ENCODE results near the gene MT1E. TPM values are rescaled to one million over a fixed set of nuclear protein-coding genes. Genes with fewer than 3 reads are reported as not detected.

Gene MT1E
- total RNA-seq, 1 experiment from 2014 or later: 50.6 TPM

DNA sequence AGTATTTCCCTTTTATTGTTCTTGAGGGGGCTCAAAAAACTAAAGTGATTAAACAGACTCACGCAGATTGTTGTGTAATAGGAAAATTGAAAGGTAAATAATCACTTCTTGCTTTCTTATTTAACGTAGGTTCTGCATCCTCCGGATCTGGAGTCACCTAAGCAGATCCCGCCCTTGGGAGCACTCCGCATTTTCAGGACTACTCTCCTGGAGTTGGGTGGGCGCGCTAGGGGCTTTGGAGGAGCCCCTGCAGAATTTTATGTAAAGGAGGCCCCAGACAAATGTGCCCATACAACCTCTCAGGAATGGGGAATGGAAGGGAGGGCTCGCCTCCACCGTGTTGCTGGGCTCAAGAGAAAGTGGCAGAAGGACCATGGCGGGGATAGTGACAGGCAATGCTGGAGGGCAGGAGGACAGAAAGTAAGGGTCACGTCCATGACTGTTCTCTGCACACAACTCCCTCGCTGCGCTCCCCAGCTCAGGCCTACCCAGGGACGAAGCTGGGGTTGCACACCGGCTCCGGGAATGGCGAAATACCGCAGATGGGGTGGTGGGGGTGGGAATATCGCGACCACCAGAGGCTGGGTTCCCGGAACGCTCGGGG is 8.9 kb upstream of the MT1E start:
- intact Hi-C loops (cut with micrococcal nuclease; ENCODE audit: unreplicated experiment): no loop called here
- ChIA-PET POLR2A (ENCODE audit: low non-redundant PET) (no interaction called here), CTCF (no interaction called here)
- no peak overlapping the region for H3K4me3 ChIP-seq (ENCODE audit: low read depth, low read length, poor library complexity, severe bottlenecking)
- H3K27ac ChIP-seq (ENCODE audit: low read depth, low read length, poor library complexity, severe bottlenecking): no peak overlapping the region
- no peak for DNase-seq (ENCODE audit: low spot score)
- no TSS peak for BruUV-seq (replicated peaks)
- no peaks in the 10 kb centered on the region for H3K9me3 ChIP-seq (ENCODE audit: low read depth, low read length, poor library complexity, severe bottlenecking)
- no peaks in the 10 kb centered on the region for H3K36me3 ChIP-seq (ENCODE audit: insufficient read depth, low read length, poor library complexity, severe bottlenecking)
- no peaks in the 10 kb centered on the region for H3K27me3 ChIP-seq (replicated peaks; ENCODE audit: insufficient read depth, low read depth, low read length, poor library complexity)
- no peak for TF ChIP-seq EZH2 (IDR thresholded peaks at IDR 0.05; ENCODE audit: borderline replicate concordance, low read depth, low read length, poor library complexity, severe bottlenecking)
- TF ChIP-seq, protein P1, sequence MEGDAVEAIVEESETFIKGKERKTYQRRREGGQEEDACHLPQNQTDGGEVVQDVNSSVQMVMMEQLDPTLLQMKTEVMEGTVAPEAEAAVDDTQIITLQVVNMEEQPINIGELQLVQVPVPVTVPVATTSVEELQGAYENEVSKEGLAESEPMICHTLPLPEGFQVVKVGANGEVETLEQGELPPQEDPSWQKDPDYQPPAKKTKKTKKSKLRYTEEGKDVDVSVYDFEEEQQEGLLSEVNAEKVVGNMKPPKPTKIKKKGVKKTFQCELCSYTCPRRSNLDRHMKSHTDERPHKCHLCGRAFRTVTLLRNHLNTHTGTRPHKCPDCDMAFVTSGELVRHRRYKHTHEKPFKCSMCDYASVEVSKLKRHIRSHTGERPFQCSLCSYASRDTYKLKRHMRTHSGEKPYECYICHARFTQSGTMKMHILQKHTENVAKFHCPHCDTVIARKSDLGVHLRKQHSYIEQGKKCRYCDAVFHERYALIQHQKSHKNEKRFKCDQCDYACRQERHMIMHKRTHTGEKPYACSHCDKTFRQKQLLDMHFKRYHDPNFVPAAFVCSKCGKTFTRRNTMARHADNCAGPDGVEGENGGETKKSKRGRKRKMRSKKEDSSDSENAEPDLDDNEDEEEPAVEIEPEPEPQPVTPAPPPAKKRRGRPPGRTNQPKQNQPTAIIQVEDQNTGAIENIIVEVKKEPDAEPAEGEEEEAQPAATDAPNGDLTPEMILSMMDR (conservative IDR thresholded peaks at IDR 0.05; ENCODE audit: low read depth, low read length): no peak
- H3K4me1 ChIP-seq (ENCODE audit: insufficient read depth, low read length, poor library complexity, severe bottlenecking): no peaks in the 10 kb centered on the region

DNA sequence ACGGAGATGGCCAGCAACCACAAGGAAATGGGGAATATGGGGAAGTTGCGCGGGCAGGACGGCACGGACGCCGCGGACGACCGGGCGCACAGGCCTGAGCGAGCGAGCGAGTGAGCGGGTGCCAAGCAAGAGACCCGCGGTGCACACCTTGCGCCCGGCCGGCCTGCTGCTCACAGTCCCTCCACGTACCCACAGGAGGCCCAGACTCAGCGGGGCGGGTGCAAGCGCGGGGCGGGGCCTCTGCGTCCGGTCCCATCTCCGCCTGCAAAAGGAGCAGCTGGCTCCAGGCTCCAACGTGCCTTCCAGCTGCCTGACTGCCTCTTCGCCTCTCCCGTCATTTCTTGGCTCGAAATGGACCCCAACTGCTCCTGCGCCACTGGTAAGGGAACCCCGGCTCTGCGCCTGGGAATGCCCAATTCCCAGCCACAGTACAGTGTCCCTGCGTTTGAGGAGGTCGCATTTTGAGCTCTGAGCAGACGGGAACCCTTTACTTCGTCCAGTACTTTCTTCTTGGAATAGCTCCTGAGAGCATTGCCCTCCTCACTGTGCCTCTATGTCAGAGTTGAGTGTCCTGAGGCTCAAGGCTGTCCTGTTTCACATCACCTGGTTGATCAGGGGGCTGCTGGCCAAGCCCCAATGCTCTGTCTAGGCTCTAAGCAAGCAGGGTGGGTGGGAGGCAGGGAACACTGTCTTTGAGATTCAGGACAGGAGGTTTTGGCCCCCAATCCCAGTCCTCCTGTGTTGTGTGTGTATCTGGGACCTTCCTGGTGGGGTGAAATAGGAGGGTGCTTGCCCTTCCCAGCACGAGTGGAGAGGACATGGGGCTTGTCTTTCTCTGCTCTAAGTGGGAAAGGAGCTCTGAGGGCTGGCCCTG is 8.1 kb upstream of the MT1E start:
- Histone ChIP-seq H3K27ac (ENCODE audit: low read depth, low read length, poor library complexity, severe bottlenecking) (no peak overlapping the region), H3K4me3 (ENCODE audit: low read depth, low read length, poor library complexity, severe bottlenecking) (no peak overlapping the region), H3K4me1 (ENCODE audit: insufficient read depth, low read length, poor library complexity, severe bottlenecking) (no peaks in the 10 kb centered on the region), H3K36me3 (ENCODE audit: insufficient read depth, low read length, poor library complexity, severe bottlenecking) (no peaks in the 10 kb centered on the region), H3K27me3 (replicated peaks; ENCODE audit: insufficient read depth, low read depth, low read length, poor library complexity) (no peaks in the 10 kb centered on the region), H3K9me3 (ENCODE audit: low read depth, low read length, poor library complexity, severe bottlenecking) (no peaks in the 10 kb centered on the region)
- intact Hi-C loops (cut with micrococcal nuclease; ENCODE audit: unreplicated experiment): no loop called here
- BruUV-seq (replicated peaks): no TSS peak
- ChIA-PET CTCF (no interaction called here), POLR2A (ENCODE audit: low non-redundant PET) (no interaction called here)
- TF ChIP-seq EZH2 (IDR thresholded peaks at IDR 0.05; ENCODE audit: borderline replicate concordance, low read depth, low read length, poor library complexity, severe bottlenecking): no peak
- TF ChIP-seq, protein P1 (conservative IDR thresholded peaks at IDR 0.05; ENCODE audit: low read depth, low read length): no peak
- no peak for DNase-seq (ENCODE audit: low spot score)

DNA sequence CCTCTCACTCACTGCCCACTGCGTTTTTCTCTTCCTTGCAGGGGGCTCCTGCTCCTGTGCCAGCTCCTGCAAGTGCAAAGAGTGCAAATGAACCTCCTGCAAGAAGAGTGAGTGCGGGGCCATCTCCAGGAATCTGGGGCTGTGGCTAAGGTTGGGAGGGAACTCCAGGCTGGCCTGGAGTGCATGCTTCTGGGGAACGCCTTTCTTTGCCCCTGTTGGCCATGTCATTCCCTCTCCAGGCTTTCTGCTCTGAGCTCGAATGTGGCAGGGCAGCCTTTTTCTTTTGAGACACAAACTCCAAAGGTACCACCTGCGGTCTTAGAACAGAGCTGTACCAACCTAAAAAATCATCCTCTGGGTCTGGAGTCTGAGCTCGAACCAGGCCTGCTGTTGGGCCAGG is 7.4 kb upstream of the MT1E start:
- ChIA-PET CTCF (no interaction called here), POLR2A (ENCODE audit: low non-redundant PET) (no interaction called here)
- no peaks in the 10 kb centered on the region for H3K9me3 ChIP-seq (ENCODE audit: low read depth, low read length, poor library complexity, severe bottlenecking)
- no peaks in the 10 kb centered on the region for H3K4me1 ChIP-seq (ENCODE audit: insufficient read depth, low read length, poor library complexity, severe bottlenecking)
- H3K27me3 ChIP-seq (replicated peaks; ENCODE audit: insufficient read depth, low read depth, low read length, poor library complexity): no peaks in the 10 kb centered on the region
- TF ChIP-seq, protein P1 (conservative IDR thresholded peaks at IDR 0.05; ENCODE audit: low read depth, low read length): no peak
- TF ChIP-seq EZH2 (IDR thresholded peaks at IDR 0.05; ENCODE audit: borderline replicate concordance, low read depth, low read length, poor library complexity, severe bottlenecking): no peak
- intact Hi-C loops (cut with micrococcal nuclease; ENCODE audit: unreplicated experiment): no loop called here
- no TSS peak for BruUV-seq (replicated peaks)
- DNase-seq (ENCODE audit: low spot score): no peak
- no peak overlapping the region for H3K4me3 ChIP-seq (ENCODE audit: low read depth, low read length, poor library complexity, severe bottlenecking)
- H3K27ac ChIP-seq (ENCODE audit: low read depth, low read length, poor library complexity, severe bottlenecking): no peak overlapping the region
- no peaks in the 10 kb centered on the region for H3K36me3 ChIP-seq (ENCODE audit: insufficient read depth, low read length, poor library complexity, severe bottlenecking)
